Mesodermal cell (in vitro differentiated cells): ENCODE measurements around the gene ATRN.
A peak's percentile ranks its signal among the peaks of the same experiment; 100 is the strongest.
"Not testable (repeated sequence)": the region's sequence is repeated elsewhere in the genome, so short reads cannot be mapped to it uniquely, and the experiment has no call there.

Experiments
- H3K27ac ChIP-seq: 2 replicates; pipeline ENCODE4 v1.7.0; 2013; ENCODE audit warnings: mild to moderate bottlenecking, low read depth, low read length, moderate library complexity; ENCODE audit not compliant: severe bottlenecking
- H3K36me3 ChIP-seq: 2 replicates; pipeline ENCODE4 v1.7.1; 2013; ENCODE audit warnings: mild to moderate bottlenecking, low read length, moderate library complexity; ENCODE audit not compliant: control insufficient read depth, insufficient read depth
- H3K4me1 ChIP-seq: one replicate; pipeline ENCODE4 v1.7.1; 2013; ENCODE audit warnings: mild to moderate bottlenecking, low read length; ENCODE audit not compliant: insufficient read depth, control insufficient read depth, poor library complexity, severe bottlenecking
- H3K4me3 ChIP-seq: 2 replicates; pipeline ENCODE4 v1.7.0; 2013; ENCODE audit warnings: low read length, control low read depth, mild to moderate bottlenecking; ENCODE audit not compliant: insufficient read depth, poor library complexity, severe bottlenecking; ENCODE audit errors: extremely low read depth
- H3K9me3 ChIP-seq: 2 replicates; pipeline ENCODE4 v1.7.1; 2013; ENCODE audit warnings: mild to moderate bottlenecking, low read length, moderate library complexity; ENCODE audit not compliant: control insufficient read depth
- WGBS, 2 experiments: methylation state at CpG; one replicate each; pipeline ENCODE4 v1.1.5; 2013; ENCODE audit warnings: missing lambda C conversion rate in 2 of 2; ENCODE audit not compliant: insufficient coverage in 2 of 2; 5-methylcytosine and 5-hydroxymethylcytosine counted together

Gene ATRN

GRCh38 chr20:3465301-3465700, 5.5 kb upstream of the ATRN start:
- H3K4me3 ChIP-seq = no peak overlapping the region
- peaks cover 2% of the 10 kb centered on the region for H3K4me1 ChIP-seq
- H3K36me3 ChIP-seq = no peaks in the 10 kb centered on the region
- no peak overlapping the region for H3K27ac ChIP-seq
- H3K9me3 ChIP-seq = no peaks in the 10 kb centered on the region
- WGBS, 2 experiments = 29 to 38% methylated on average over 1 of the region's 1 CpG

- Histone ChIP-seq H3K4me1 (peaks cover 9% of the 10 kb centered on the region), H3K9me3 (no peaks in the 10 kb centered on the region), H3K36me3 (no peaks in the 10 kb centered on the region), H3K4me3 (peak overlapping the region; percentile 85), H3K27ac (peak overlapping the region; percentile 60)
- WGBS, 2 experiments = 67 to 76% methylated on average over 13 of the region's 13 CpGs
These were observed 601 bp upstream of the ATRN start for GRCh38 chr20:3470208-3470626.

- H3K4me3 ChIP-seq = peak overlapping the region; percentile 85
- peaks cover 9% of the 10 kb centered on the region for H3K4me1 ChIP-seq
- H3K36me3 ChIP-seq = no peaks in the 10 kb centered on the region
- 2 to 5% methylated on average over 19 to 27 of the region's 30 CpGs for WGBS, 2 experiments
- no peaks in the 10 kb centered on the region for H3K9me3 ChIP-seq
- H3K27ac ChIP-seq = peak overlapping the region; percentile 41
These were observed 691 bp downstream of the ATRN start for GRCh38 chr20:3471397-3472021.

GRCh38 chr20:3472105-3472504, 1.3 kb downstream of the ATRN start:
- Histone ChIP-seq H3K4me1 (peaks cover 9% of the 10 kb centered on the region), H3K9me3 (no peaks in the 10 kb centered on the region)

GRCh38 chr20:3473324-3473723, 2.5 kb downstream of the ATRN start:
- WGBS, 2 experiments = 93 to 100% methylated on average over 6 of the region's 6 CpGs
- Histone ChIP-seq H3K36me3 (no peaks in the 10 kb centered on the region), H3K27ac (no peak overlapping the region), H3K4me1 (peaks cover 9% of the 10 kb centered on the region), H3K9me3 (no peaks in the 10 kb centered on the region), H3K4me3 (no peak overlapping the region)

More at GRCh38 chr20:3472105-3472504, 1.3 kb downstream of the ATRN start:
- H3K27ac ChIP-seq = no peak overlapping the region
- 93 to 100% methylated on average over 2 of the region's 3 CpGs for WGBS, 2 experiments
- H3K4me3 ChIP-seq = peak overlapping the region; percentile 85
- H3K36me3 ChIP-seq = no peaks in the 10 kb centered on the region

GRCh38 chr20:3473944-3474343, 3.1 kb downstream of the ATRN start:
- H3K36me3 ChIP-seq = no peaks in the 10 kb centered on the region
- 100% methylated on average over 1 of the region's 1 CpG; no CpG with 5 or more reads in 1 of the 2 experiments for WGBS, 2 experiments
- H3K4me1 ChIP-seq = peaks cover 9% of the 10 kb centered on the region
- H3K4me3 ChIP-seq = no peak overlapping the region
- no peaks in the 10 kb centered on the region for H3K9me3 ChIP-seq
- H3K27ac ChIP-seq = no peak overlapping the region

GRCh38 chr20:3477003-3477860, 6.4 kb downstream of the ATRN start:
- H3K36me3 ChIP-seq, H3K4me3 ChIP-seq, H3K27ac ChIP-seq, H3K9me3 ChIP-seq, H3K4me1 ChIP-seq: not testable (repeated sequence)
- WGBS, 2 experiments = 83 to 100% methylated on average over 1 of the region's 1 CpG

GRCh38 chr20:3477861-3478544, 7.2 kb downstream of the ATRN start:
- Histone ChIP-seq H3K4me3 (no peak overlapping the region), H3K36me3 (no peaks in the 10 kb centered on the region), H3K4me1 (no peaks in the 10 kb centered on the region), H3K27ac (no peak overlapping the region), H3K9me3 (no peaks in the 10 kb centered on the region)
- WGBS, 2 experiments = 81 to 96% methylated on average over 4 of the region's 5 CpGs

GRCh38 chr20:3479025-3479424, 8.2 kb downstream of the ATRN start:
- Histone ChIP-seq H3K4me1 (no peaks in the 10 kb centered on the region), H3K27ac (no peak overlapping the region), H3K36me3 (no peaks in the 10 kb centered on the region), H3K4me3 (no peak overlapping the region), H3K9me3 (no peaks in the 10 kb centered on the region)
- WGBS, 2 experiments = 89% methylated on average over 1 of the region's 2 CpGs; no CpG with 5 or more reads in 1 of the 2 experiments

- H3K9me3 ChIP-seq = no peaks in the 10 kb centered on the region
- H3K4me3 ChIP-seq = no peak overlapping the region
- 93 to 96% methylated on average over 8 to 9 of the region's 11 CpGs for WGBS, 2 experiments
- no peaks in the 10 kb centered on the region for H3K36me3 ChIP-seq
- peak overlapping the region; percentile 23 for H3K27ac ChIP-seq
- no peaks in the 10 kb centered on the region for H3K4me1 ChIP-seq
These were observed 9.2 kb downstream of the ATRN start for GRCh38 chr20:3479759-3480615.
